ENCODE results near the gene RPP25L.

RPP25L gene

DNA sequence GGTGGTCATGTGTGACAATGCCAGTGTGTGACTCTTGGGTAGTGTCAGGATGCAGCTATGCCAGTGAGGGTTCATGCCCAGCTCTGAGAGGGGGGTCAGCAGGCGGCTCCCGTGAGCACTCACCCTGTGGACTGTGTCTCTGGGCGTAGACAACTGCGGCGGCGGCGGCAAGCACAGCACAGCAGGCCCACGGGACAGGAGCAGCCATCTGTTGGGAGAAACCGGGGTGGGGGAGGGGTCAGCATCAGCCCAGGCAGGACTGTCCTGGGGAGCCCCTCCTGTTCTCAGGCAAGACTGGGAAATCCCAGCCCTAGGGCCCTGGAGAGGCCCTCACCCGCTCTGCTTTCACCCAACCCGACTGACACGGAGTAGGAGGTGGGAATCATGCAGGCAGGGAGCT lies 43.1 kb downstream of the RPP25L start:
- no peak for DNase-seq (ENCODE audit: low spot score)

DNA sequence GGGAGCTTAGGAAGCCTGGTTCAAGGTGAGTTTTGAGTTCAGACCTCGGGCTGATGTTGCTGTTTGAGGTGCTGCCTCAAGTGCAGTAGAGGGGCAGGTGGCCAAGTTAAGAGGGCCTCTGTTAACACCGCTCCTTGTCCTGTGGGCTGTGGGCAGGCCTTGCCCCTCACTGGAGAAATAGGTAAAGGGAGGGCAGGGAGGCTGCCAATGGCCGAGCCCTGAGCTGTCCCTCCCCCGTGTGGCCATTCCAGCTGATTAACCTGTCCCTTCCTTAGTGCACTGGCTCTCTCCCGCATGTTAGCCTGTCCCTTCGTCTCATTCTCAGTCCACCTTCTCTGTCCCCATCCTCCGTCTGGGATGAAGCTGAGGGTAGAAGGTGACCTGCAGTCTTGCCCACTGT lies 43.8 kb downstream of the RPP25L start:
- no peak for DNase-seq (ENCODE audit: low spot score)

DNA sequence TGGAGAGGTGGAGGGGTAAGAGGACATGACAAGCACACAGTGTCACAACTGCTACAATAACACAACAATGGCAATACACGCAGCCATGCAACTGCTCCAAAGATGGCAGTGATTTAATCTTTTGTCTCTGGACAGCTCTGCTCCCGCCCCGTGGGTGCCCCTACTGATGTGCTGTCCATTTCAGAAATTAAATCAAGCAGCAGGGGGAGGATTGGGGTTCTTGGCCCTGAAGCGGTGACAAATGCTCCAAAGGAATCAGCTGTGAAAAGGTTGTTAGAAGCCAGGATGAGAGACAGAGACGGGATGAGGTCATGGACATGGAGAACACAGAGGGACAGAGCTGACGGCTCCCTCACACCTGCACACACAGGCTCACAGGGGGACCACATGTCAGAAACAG lies 44.9 kb downstream of the RPP25L start:
- no peak for DNase-seq (ENCODE audit: low spot score)

DNA sequence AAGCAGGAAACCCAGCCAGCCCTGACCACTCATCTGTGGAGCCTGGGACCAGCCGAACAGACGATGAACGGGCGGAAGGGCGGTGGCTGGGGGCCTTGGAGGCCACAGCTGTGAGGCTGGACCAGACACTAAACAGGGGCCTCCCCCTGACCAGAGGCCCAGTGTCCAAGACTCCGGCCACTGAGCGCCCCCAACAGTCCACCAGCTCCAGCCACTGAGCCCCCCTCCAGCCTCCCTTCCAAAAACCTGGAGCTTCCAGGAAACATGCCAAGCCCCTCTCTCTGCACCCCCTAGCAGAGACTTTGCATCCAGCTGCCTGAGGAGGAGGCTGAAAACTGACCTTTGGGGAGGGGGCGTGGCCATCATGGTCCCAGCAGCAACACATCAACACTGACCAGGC lies 45.6 kb downstream of the RPP25L start:
- DNase-seq (ENCODE audit: low spot score): no peak

DNA sequence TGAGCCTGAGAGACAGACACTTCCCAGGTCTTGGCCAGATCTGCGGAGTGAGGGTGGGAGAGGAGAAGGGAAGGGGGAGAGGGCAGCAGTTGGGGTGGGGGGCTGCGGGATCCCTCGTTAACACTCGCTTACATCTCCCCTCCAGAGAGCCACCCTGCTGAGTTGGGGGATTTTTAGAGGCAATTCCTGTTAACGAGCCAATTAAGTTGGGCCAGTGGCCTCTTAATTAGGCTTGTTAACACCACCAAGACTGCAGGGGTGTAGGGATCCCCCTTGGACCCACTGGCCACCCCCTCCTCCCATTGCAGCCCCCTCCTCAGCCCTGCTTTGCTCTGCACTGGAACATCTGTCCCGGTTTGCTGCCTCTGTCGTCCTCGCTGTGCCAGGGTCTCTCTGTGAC lies 46.0 kb downstream of the RPP25L start:
- DNase-seq (ENCODE audit: low spot score): no peak

DNA sequence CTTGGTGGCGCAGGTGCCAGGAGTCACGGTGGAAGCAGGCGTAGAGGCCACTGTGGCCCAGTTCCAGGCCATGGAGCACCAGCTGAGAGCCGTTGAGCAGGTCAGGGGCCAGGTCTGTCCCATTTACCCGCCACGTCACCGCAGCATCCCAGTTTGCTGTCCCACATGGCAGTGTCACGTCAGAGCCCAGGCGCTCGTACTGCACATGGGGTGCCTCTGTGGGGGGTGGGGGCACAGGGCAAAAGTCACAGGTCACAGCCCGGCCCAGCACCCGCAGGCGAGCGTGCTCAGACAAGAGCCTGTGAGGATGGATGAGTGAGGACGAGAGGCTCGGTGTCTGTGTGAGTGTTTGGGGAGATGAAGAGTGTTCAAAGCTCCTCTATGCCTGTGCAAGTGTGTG lies 47.3 kb downstream of the RPP25L start:
- no peak for DNase-seq (ENCODE audit: low spot score)

DNA sequence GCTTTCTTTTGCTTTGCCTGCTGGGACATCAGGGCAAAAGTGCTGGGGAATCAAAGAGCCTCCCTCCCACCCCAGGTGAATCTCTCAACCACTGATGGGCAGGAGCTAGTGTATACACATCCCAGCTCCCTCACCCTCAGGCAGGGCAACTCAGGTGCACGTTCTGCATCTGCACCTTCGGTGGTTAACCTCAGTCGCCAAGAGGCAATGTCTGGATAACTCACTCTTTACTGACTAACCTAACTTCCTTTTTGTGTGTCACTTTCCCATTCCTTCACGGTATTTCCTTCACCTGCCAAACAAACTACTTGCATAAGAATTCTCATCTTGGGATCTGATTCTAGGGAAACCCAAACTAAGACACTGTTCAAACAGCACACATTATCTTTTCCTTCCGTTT lies 48.6 kb downstream of the RPP25L start:
- no peak for DNase-seq (ENCODE audit: low spot score)

DNA sequence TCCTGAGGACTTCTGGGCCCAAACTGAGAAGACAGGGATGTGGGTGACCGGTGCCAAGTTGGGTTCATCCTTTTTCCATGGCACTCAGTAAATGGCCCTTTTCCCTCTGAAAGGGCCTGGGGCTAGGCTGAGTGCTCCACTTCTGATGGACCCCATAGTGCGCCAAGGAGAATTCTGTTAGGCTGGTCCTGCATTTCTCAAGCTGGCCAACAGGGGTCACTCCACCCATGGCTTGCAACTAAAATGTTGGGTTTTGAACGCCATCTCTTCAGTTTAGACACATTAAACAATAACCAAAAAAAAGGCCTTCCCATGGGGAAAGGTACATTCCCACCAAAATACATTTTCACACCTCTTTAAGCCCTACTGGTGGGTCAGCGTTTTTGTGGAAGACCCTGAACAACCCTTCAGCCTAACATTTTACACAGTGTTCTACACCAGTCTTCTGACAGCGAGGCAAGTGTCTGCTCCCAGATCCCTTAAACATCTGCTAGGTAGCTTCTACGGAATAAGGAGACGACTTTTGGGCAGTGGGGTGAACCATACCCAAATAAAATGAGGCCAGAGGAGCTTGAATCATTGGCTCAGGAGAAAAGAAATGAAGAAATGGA lies 49.7 kb downstream of the RPP25L start:
- DNase-seq (ENCODE audit: low spot score): no peak

DNA sequence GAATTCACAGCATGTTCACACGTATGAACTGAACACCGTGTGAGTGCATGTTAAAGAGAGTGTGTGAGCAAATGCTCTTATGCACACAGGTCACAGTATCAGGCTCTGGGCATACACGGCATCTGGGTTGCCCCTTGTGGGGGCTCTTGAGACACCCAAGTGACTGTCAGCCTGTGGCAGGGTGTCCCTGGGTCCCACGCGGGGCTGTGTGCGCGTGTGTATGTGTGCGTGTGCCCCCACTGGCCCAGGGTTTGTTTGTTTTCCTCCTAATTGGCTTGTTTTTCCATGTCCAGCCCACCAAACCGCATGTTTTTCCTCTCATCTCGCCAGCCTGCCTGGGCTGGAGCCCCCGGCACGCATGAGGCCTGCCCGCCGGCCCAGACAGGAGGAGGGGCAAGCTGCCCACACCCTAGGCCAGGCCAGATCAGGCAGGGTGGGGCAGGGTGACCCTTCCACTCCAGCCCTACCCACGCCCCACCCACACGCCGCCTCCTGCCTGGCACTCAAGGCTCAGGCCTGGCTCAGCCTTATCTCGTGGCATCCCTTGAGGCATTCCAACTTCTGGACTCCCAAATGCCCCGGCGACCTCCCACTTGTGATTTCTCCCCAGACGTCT lies 51.2 kb downstream of the RPP25L start:
- no peak for DNase-seq (ENCODE audit: low spot score)
